ENCODE measurements around the gene TTC24.

- TF ChIP-seq CTCF (IDR thresholded peaks at IDR 0.05), result no peak
- no peak for TF ChIP-seq POLR2A (IDR thresholded peaks at IDR 0.05)
Measured at GRCh38 chr1:156591181-156591431, 11.6 kb downstream of the TTC24 start.
